Activated CD8-positive, alpha-beta memory T cell treated with anti-CD3 and anti-CD28 coated beads, Interleukin-2, amount 50 U/mL, for 24 hours (primary cell): ENCODE results near the gene CLC.
"Not testable (repeated sequence)": the region's sequence is repeated elsewhere in the genome, so short reads cannot be mapped to it uniquely, and the experiment has no call there.

Experiments
- DNase-seq: peaks from one replicate; pipeline ENCODE4 v3.0.0-alpha.2; 2020; ENCODE audit errors: extremely low read depth

Gene CLC

DNA sequence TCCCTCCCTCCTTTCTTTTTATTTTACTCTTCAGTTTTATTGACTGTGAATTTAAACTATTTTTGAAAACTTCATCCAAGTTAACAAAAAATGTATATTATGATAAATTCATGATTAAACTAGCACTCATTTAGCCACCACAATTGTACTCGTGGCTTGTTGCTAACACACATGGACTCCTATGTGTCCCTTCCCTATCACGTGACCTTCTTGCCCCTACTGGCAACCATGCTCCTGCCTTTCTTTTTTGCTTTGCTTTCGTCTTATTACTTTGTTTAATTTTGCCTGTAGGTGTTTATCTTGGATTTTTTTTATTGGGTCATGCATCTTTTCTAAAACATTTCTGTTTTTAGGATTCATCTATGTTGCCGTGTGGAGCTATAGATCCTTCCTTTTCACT is 8.2 kb downstream of the CLC start:
- DNase-seq: no peak

DNA sequence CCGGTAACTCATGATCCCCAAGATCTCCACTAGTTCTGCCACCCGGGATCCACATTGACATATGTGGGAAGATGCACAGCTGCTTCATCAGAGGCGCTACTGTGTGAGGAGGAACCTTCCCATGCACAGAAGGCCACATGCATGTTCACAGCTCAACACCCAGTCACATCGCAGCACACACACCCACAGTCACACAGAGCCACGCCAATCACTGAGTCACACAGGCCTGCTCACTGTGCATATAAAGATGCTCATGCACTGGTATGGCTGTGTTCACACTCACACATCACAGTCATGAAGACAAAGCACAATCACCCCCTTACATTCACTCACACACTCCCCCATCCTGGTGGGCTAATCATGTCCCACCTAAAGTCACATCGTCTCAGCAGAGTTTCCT is 9.8 kb downstream of the CLC start:
- no peak for DNase-seq

GRCh38 chr19:39727070-39727800 is 10.6 kb downstream of the CLC start:
- DNase-seq: no peak

GRCh38 chr19:39725995-39726394 is 11.8 kb downstream of the CLC start:
- DNase-seq: no peak

- not testable (repeated sequence) for DNase-seq
Observed at GRCh38 chr19:39720144-39720543, 17.7 kb downstream of the CLC start.

DNA sequence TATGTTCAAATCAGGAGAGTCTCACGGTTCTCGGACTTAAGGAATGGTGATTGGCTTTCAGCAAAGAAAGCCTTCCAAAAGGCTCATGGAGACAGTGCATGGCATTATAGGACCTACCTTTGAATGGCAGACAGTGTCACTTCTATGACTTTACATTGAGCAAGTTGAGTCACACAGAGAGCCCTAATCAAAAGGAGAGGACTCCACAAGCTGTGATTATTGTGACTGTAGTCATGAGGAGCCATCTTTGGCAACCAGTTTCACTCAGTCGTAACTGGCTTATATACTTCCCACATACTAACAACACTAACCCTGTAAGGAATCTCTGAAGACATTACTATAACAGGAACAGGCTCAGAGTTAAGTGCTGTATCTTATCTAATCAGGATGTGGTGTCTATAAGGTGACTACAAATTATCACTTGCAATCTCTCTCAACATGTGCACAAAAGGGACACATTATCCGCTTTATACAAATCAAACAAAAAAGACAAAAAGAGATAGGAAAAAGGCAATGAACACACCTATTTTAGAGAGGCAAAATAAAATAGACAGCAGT is 27.4 kb downstream of the CLC start:
- DNase-seq: no peak

DNA sequence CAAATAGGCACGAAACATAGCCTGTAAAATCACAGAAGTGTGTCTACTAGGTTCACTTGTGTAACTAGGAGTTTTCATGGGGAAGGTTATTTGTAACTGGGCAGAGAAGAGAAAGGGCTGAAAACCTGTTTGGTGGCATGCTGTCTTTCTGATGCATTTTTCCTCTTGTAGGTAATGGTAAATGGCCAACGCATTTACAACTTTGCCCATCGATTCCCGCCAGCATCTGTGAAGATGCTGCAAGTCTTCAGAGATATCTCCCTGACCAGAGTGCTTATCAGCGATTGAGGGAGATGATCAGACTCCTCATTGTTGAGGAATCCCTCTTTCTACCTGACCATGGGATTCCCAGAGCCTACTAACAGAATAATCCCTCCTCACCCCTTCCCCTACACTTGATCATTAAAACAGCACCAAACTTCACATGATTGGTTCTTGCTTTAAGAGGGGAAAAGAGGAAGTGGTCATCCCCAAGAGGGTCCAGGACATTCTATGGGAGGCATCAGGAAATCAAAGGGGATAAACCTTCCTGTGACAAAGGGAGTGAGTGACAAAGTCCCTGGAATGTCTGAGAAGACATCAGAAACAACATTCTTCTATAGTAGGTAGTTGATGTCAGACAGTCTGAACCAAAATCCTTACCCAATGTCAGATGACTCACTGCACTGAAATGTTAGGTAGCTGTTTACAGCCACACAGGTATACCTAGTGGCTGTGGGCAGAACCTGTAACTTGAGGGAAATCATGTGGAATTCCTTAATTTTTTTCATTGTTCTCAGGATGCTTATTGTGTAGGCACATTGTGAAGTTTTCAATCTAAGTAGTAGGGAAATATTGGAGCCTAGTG is 28.6 kb downstream of the CLC start:
- no peak for DNase-seq

- DNase-seq: no peak
Observed at GRCh38 chr19:39708594-39708993, 29.2 kb downstream of the CLC start.

DNA sequence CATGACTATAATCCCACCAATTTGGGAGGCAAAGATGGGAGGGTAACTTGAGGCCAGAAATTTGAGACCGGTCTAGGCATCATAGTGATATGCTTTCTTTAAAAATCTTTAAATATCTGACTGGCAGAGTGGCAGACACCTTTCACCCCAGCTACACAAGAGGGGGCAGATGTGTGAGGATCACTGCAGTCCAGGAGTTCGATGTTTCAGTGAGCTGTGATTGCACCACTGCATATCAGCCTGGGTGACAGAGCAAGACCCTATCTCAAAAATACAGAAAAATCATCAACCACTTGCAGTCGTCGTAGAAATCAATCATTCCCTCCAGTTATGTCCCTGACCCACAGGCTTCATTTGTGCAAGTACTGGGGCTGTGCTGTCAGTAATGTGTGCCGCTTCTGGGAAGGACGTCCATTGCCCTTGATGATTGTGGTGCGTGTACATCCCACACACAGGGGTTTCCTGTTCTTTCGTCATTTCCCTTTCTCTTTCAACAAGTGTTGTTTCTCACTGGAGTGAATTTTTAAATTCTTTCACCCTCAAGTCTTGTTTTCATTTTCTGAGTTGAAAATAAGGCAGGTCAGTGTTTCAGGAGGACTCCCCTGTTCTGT is 32.1 kb downstream of the CLC start:
- DNase-seq: no peak

DNA sequence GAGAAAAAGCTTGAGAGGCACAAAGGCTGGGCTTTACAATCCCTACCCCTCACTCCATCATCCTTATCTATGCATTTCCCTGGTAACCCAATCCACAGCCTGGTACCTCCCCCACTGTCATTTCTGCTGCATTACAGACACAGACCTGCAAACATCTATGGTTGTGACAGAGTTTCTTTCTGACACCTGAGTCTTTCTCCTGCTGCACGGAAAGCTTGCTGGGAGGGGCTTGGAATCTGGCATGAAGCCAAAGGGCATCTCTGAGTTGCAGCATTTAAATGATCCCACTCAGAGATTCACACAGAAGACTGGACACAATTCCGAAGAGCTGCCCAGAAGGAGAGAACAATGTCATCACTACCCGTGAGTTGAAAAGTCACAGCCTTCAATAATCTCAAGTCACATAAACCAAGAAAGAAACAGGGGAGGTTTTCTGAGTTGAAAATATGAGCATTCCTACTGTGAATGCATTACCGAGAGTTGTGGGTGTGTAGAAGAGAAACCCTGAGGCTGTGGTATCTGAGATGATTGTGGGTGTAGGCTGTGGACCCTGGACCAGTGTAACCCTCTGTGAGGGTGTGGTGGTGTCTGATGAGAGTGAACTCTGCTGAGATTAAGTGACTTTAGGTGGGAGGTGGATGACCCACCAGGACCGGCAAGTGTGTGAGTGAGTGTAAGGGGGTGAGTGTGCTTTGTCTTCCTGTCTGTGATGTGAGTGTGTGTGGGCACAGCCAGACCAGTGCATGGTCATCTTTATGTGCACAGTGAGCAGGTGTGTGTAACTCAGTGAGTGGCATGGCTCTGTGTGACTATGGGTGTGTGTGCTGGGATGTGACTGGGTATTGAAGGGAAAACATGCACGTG is 33.4 kb downstream of the CLC start, which contains the start of gene LGALS14:
LGALS14 (plus strand) TSS at position 301 of the 864 bp plus-strand sequence; CDS start at position 349, 48 bp downstream.
- no peak for DNase-seq

DNA sequence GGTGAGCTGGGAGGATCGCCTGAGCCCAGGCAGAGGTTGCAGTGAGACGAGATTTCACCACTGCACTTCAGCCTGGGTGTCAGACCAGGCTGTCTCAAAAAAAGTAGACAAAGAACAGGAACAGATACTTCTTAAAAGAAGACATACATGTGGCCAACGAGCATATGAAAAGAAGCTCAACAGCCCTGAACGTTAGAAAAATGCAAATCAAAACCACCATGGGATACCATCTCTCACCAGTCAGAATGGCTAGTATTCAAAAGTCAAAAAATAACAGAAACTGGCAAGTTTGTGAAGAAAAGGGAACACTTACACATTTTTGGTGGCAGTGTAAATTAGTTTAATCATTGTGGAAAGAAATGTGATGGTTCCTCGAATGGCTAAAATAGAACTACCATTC is 36.5 kb downstream of the CLC start:
- no peak for DNase-seq

- DNase-seq: no peak
Observed at GRCh38 chr19:39698535-39698934, 39.3 kb downstream of the CLC start.

- DNase-seq: no peak
Observed at GRCh38 chr19:39696387-39696786, 41.4 kb downstream of the CLC start.

GRCh38 chr19:39695759-39696158 is 42.1 kb downstream of the CLC start:
- DNase-seq: no peak

DNA sequence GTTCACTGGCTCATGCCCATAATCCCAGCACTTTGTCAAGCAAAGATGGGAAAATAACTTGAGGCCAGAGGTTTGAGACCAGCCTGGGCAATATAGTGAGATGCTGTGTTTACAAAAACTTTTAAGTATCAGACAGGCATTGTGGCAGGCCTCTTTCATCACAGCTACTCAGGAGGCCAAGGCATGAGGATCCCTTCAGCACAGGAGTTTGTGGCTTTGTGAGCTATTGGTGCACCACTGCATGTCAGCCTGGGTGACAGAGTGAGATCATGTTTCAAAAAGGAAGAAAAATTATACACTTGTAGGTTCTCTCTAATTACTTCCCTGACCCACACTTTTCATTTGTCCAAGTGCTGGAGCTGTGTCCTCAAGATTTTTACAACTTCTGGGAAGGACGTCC is 45.0 kb downstream of the CLC start:
- no peak for DNase-seq

DNA sequence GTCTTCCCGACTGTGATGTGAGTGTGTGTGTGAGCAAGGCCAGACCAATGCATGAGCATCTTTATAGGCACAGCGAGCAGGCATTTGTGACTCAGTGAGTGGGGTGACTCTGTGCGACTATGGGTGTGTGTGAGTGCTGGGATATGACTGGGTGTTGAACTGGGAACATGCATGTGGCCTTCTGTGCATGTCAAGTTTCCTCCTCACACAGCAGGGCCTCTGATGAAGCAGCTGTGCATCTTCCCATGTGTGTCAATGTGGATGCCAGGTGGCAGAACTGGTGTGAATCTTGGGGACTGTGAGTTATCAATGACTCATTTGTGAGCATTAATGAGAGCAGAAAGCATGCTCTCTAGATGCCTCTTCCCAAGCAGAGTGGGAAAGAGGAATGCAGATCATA is 45.7 kb downstream of the CLC start:
- no peak for DNase-seq

DNA sequence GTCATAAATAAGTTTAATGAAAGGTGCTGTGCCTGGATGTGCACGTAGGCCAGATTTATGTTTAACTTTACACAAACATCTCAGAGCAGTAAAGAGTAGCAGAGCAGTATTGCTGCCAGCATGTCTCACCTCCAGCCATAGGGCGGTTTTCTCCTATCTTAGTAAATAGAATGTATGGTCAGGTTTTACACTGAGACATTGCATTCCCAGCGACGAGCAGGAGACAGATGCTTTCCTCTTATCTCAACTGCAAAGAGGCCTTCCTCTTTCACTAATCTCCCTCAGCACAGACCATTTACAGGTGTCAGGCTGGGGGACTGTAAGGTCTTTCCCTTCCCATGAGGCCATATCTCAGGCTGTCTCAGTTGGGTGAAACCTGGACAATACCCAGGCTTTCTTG is 49.2 kb downstream of the CLC start:
- not testable (repeated sequence) for DNase-seq

- no peak for DNase-seq
Observed at GRCh38 chr19:39686739-39687138, 51.1 kb downstream of the CLC start.

GRCh38 chr19:39684267-39684666 is 53.6 kb downstream of the CLC start:
- DNase-seq: no peak

DNA sequence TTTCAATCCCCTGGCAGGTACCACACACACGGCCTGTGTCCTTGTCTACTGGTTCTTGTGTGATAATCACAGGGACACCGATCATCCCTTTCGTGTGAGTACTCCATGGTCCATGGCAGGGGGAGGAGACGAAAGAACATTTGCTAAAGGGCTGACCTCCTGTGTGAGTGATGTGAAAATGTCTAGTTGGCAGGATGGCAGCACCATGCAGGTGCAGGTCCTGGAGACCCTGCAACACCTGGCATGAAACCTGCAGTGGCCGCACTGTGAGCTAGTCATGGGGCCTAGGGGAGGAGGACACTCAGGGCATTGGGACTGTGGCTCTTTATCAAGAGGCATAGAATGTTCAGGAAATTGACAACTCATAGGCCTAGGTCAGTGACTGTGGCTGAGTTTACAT is 56.4 kb downstream of the CLC start:
- DNase-seq: no peak
